SH-SY5Y (cell line): ENCODE results near the gene LRFN3.

Experiments
- GATA2 ChIP-seq: IDR thresholded peaks from 2 replicates; pipeline ENCODE4 v1.6.1; 2011; ENCODE audit warnings: mild to moderate bottlenecking, low read depth, low read length
- GATA3 ChIP-seq: IDR thresholded peaks from 2 replicates; pipeline ENCODE4 v1.6.1; 2011; ENCODE audit warnings: low read depth, mild to moderate bottlenecking, low read length, moderate library complexity

GRCh38 chr19:35993923-35994598, 57.9 kb downstream of the LRFN3 start:
- TF ChIP-seq GATA2, result no peak
- no peak for TF ChIP-seq GATA3
